ENCODE measurements around the gene RAD21L1. TPM values are rescaled to one million over a fixed set of nuclear protein-coding genes. Genes with fewer than 3 reads are reported as not detected.

Gene RAD21L1
- total and polyA plus RNA-seq, 2 donors (not counting 3 experiments of a cell fraction or from before 2014, with no cell fraction given), result 0.06 TPM; not detected in 1

DNA sequence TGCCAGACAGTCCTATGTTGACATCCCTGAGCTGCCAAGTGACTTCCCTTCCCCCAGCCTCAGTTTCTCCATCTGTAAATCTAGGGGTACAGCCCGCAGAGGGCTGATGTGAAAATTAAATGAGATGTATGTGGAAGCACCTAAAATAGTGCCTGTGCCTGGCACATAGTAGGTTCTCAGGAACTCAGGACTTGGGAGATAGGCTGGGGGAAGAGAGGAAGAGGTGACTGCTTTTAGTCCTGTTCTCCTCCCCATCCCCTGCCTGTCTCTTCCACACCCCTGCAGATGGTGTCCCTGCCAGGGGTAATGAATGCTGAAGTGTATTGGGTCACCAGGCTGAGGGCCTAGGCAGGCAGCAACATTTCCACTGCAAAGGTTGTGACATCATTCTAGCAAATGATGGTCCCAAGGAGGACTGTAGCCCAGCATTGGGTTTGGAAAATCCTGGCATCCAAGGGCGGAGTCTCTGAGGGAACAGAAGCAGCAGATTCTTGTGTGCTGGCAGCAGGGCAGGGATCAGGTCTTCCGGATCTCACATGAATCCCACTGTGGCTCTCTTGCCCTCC is 42.0 kb downstream of the RAD21L1 start:
- POLR2A ChIA-PET, result no interaction called here
- no peaks in the 10 kb centered on the region for H4K20me1 ChIP-seq (replicated peaks; ENCODE audit: control insufficient read depth, extremely low read depth, insufficient read depth, low read length)
- no peak overlapping the region for H3K4me3 ChIP-seq (replicated peaks in 1 of 3; ENCODE audit: insufficient read depth in 1 of 3, low read depth in 1 of 3, low read length in 3 of 3)
- H3K9ac ChIP-seq (replicated peaks; ENCODE audit: extremely low read depth, insufficient read depth, low read length), result no peak overlapping the region
- no peak for TF ChIP-seq POLR2A (IDR thresholded peaks at IDR 0.05; ENCODE audit: low read depth, low read length)
- TF ChIP-seq POLR2AphosphoS5 (IDR thresholded peaks at IDR 0.05; ENCODE audit: insufficient read depth, low read depth, low read length), result no peak
- TF ChIP-seq GATA2 (IDR thresholded peaks at IDR 0.05; ENCODE audit: insufficient read depth, insufficient read length, low read depth, low read length), result no peak
- no peak for TF ChIP-seq EZH2 (IDR thresholded peaks at IDR 0.05; ENCODE audit: borderline replicate concordance, low read depth, low read length, severe bottlenecking)
- TF ChIP-seq FOS (IDR thresholded peaks at IDR 0.05; ENCODE audit: borderline replicate concordance, insufficient read depth, low read length), result no peak
- H3K9me3 ChIP-seq (replicated peaks; ENCODE audit: control insufficient read depth, insufficient read depth, low read length), result no peaks in the 10 kb centered on the region
- no peaks in the 10 kb centered on the region for H3K79me2 ChIP-seq (ENCODE audit: control insufficient read depth, insufficient read depth, low read length)
- no peaks in the 10 kb centered on the region for H3K9me1 ChIP-seq (replicated peaks; ENCODE audit: control insufficient read depth, extremely low read depth, insufficient read depth, low read length)
- H2AFZ ChIP-seq (ENCODE audit: low read depth, low read length), result no peak overlapping the region
- H3K4me2 ChIP-seq (ENCODE audit: insufficient read depth, low read length), result no peak overlapping the region
- H3K27me3 ChIP-seq (ENCODE audit: control insufficient read depth in 2 of 2, insufficient read depth in 2 of 2, low read length in 2 of 2), result no peaks in the 10 kb centered on the region
- H3K27ac ChIP-seq (ENCODE audit: insufficient read depth, low read depth, low read length), result no peak overlapping the region
- CTCF ChIA-PET, result no interaction called here
- dilution Hi-C loops (cut with MboI; ENCODE audit: extremely low pct_ligation_motif_present, low sequenced_read_pairs), result no loop called here
- peaks cover 0 to 1% of the 10 kb centered on the region in 2 experiments for H3K36me3 ChIP-seq (ENCODE audit: control insufficient read depth in 2 of 2, extremely low read depth in 1 of 2, insufficient read depth in 2 of 2, low read length in 2 of 2)
- H3K4me1 ChIP-seq (ENCODE audit: control insufficient read depth, extremely low read depth, insufficient read depth, low read length), result peaks cover 8% of the 10 kb centered on the region
- intact Hi-C loops (cut with micrococcal nuclease), result loop anchor here (5.0 kb wide), 1 partner anchor 41 kb away; the partner anchor contains the start of gene RAD21L1
- FAIRE-seq (no peak), DNase-seq (ENCODE audit: low read depth, low spot score) (no peak)
- BruUV-seq (replicated peaks), result no TSS peak

DNA sequence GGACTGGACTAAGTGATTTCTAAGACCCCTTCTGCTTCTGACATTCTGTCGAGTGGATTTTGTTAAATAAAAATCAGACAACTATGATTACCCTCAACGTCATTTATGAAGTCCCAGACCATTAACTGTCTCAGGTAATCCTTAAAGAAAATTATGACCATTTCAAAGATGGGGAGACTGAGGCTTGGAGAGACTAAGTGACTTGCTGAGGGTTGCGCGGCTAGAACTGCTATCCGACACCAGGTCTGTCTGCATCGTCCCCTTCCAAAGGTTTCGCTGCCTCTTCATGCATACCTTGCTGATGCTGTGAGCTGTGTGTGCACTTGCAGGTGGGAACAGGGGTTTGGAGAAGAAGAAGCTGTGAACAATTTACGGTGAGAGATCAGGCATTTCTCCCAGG is 43.4 kb downstream of the RAD21L1 start:
- Histone ChIP-seq H3K27me3 (ENCODE audit: control insufficient read depth in 2 of 2, insufficient read depth in 2 of 2, low read length in 2 of 2) (no peaks in the 10 kb centered on the region), H3K9ac (replicated peaks; ENCODE audit: extremely low read depth, insufficient read depth, low read length) (no peak overlapping the region), H3K79me2 (ENCODE audit: control insufficient read depth, insufficient read depth, low read length) (no peaks in the 10 kb centered on the region), H3K36me3 (ENCODE audit: control insufficient read depth in 2 of 2, extremely low read depth in 1 of 2, insufficient read depth in 2 of 2, low read length in 2 of 2) (peaks cover 0 to 1% of the 10 kb centered on the region in 2 experiments), H3K4me2 (ENCODE audit: insufficient read depth, low read length) (no peak overlapping the region), H2AFZ (ENCODE audit: low read depth, low read length) (no peak overlapping the region), H3K4me1 (ENCODE audit: control insufficient read depth, extremely low read depth, insufficient read depth, low read length) (peaks cover 8% of the 10 kb centered on the region), H3K4me3 (replicated peaks in 1 of 3; ENCODE audit: insufficient read depth in 1 of 3, low read depth in 1 of 3, low read length in 3 of 3) (no peak overlapping the region), H3K9me1 (replicated peaks; ENCODE audit: control insufficient read depth, extremely low read depth, insufficient read depth, low read length) (no peaks in the 10 kb centered on the region), H4K20me1 (replicated peaks; ENCODE audit: control insufficient read depth, extremely low read depth, insufficient read depth, low read length) (no peaks in the 10 kb centered on the region), H3K9me3 (replicated peaks; ENCODE audit: control insufficient read depth, insufficient read depth, low read length) (no peaks in the 10 kb centered on the region), H3K27ac (ENCODE audit: insufficient read depth, low read depth, low read length) (no peak overlapping the region)
- BruUV-seq (replicated peaks), result no TSS peak
- TF ChIP-seq POLR2AphosphoS5 (IDR thresholded peaks at IDR 0.05; ENCODE audit: insufficient read depth, low read depth, low read length), result no peak
- no peak for TF ChIP-seq EZH2 (IDR thresholded peaks at IDR 0.05; ENCODE audit: borderline replicate concordance, low read depth, low read length, severe bottlenecking)
- TF ChIP-seq, protein P1, sequence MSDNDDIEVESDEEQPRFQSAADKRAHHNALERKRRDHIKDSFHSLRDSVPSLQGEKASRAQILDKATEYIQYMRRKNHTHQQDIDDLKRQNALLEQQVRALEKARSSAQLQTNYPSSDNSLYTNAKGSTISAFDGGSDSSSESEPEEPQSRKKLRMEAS (IDR thresholded peaks at IDR 0.05; ENCODE audit: insufficient read depth, insufficient read length), result no peak
- no peak for TF ChIP-seq GATA2 (IDR thresholded peaks at IDR 0.05; ENCODE audit: insufficient read depth, insufficient read length, low read depth, low read length)
- no peak for TF ChIP-seq MYC (IDR thresholded peaks at IDR 0.05; ENCODE audit: low read depth, low read length)
- TF ChIP-seq, protein P2, sequence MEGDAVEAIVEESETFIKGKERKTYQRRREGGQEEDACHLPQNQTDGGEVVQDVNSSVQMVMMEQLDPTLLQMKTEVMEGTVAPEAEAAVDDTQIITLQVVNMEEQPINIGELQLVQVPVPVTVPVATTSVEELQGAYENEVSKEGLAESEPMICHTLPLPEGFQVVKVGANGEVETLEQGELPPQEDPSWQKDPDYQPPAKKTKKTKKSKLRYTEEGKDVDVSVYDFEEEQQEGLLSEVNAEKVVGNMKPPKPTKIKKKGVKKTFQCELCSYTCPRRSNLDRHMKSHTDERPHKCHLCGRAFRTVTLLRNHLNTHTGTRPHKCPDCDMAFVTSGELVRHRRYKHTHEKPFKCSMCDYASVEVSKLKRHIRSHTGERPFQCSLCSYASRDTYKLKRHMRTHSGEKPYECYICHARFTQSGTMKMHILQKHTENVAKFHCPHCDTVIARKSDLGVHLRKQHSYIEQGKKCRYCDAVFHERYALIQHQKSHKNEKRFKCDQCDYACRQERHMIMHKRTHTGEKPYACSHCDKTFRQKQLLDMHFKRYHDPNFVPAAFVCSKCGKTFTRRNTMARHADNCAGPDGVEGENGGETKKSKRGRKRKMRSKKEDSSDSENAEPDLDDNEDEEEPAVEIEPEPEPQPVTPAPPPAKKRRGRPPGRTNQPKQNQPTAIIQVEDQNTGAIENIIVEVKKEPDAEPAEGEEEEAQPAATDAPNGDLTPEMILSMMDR (IDR thresholded peaks at IDR 0.05; ENCODE audit: extremely low read depth in 1 of 2, insufficient read depth in 1 of 2, low read depth in 1 of 2, low read length in 2 of 2), result no peak
- no peak for TF ChIP-seq POLR2A (IDR thresholded peaks at IDR 0.05; ENCODE audit: low read depth, low read length)
- no peak for TF ChIP-seq FOS (IDR thresholded peaks at IDR 0.05; ENCODE audit: borderline replicate concordance, insufficient read depth, low read length)
- TF ChIP-seq JUN (IDR thresholded peaks at IDR 0.05; ENCODE audit: borderline replicate concordance, insufficient read depth, insufficient read length, low read depth), result no peak
- FAIRE-seq (no peak), DNase-seq (ENCODE audit: low read depth, low spot score) (no peak)
- dilution Hi-C loops (cut with MboI; ENCODE audit: extremely low pct_ligation_motif_present, low sequenced_read_pairs), result no loop called here
- ChIA-PET CTCF (no interaction called here), POLR2A (no interaction called here)
- intact Hi-C loops (cut with micrococcal nuclease), result loop anchor here (5.0 kb wide), 1 partner anchor 42 kb away; the partner anchor contains the start of gene RAD21L1
